Keratinocyte (primary cell): Measurements from ENCODE around the gene DPAGT1. TPM values are rescaled to one million over a fixed set of nuclear protein-coding genes. Genes with fewer than 3 reads are reported as not detected.
A peak's percentile ranks its signal among the peaks of the same experiment; 100 is the strongest.

Source experiments
- DNase-seq: peaks from one replicate; pipeline ENCODE4 v3.0.0-alpha.2; 2011; ENCODE audit warnings: low read depth, missing footprints, low spot score
- FAIRE-seq: peaks from 2 replicates; lab custom pipeline; 2011; peaks lifted over from hg19 to GRCh38; lab: Jason Lieb, UNC
- H2AFZ ChIP-seq: 2 replicates; pipeline ENCODE4 v1.6.0; 2012; ENCODE audit warnings: low read length, control low read depth, inconsistent platforms; ENCODE audit not compliant: control insufficient read depth
- H3K27ac ChIP-seq: 2 replicates; pipeline ENCODE4 v1.5.1; 2011; ENCODE audit warnings: low read length; ENCODE audit not compliant: control insufficient read depth, insufficient read depth
- H3K27me3 ChIP-seq: 3 replicates; pipeline ENCODE4 v1.6.0; 2011; ENCODE audit warnings: low read length; ENCODE audit not compliant: control insufficient read depth, insufficient read depth; ENCODE audit errors: extremely low read depth
- H3K36me3 ChIP-seq, 2 experiments: 2 replicates in 1 of 2; 3 replicates in 1 of 2; pipeline ENCODE4 v1.5.1; 2011; ENCODE audit warnings: low read length in 2 of 2, mild to moderate bottlenecking in 1 of 2; ENCODE audit not compliant: control insufficient read depth in 2 of 2, insufficient read depth in 2 of 2; ENCODE audit errors: extremely low read depth in 1 of 2
- H3K4me1 ChIP-seq: 3 replicates; pipeline ENCODE4 v1.5.1; 2011; ENCODE audit warnings: low read length; ENCODE audit not compliant: control insufficient read depth, insufficient read depth; ENCODE audit errors: extremely low read depth
- H3K4me2 ChIP-seq: 3 replicates; pipeline ENCODE4 v1.6.0; 2011; ENCODE audit warnings: low read depth, low read length; ENCODE audit not compliant: control insufficient read depth, insufficient read depth; ENCODE audit errors: extremely low read depth
- H3K4me3 ChIP-seq, 3 experiments: fragments of 200-600 bp in 1 of 3; sonication (generic) in 1 of 3; 2 replicates in 2 of 3; 3 replicates in 1 of 3; pipeline ENCODE4 v1.5.1; 2011 to 2016; ENCODE audit warnings: low read length in 3 of 3, mild to moderate bottlenecking in 3 of 3, control low read depth in 2 of 3, inconsistent platforms in 1 of 3, low read depth in 1 of 3, mixed read lengths in 1 of 3, mixed run types in 1 of 3, moderate library complexity in 1 of 3; ENCODE audit not compliant: control insufficient read depth in 2 of 3, insufficient read depth in 2 of 3; ENCODE audit errors: extremely low read depth in 1 of 3
- H3K79me2 ChIP-seq: 2 replicates; pipeline ENCODE4 v1.6.0; 2012; ENCODE audit warnings: low read length; ENCODE audit not compliant: control insufficient read depth, insufficient read depth
- H3K9ac ChIP-seq: 3 replicates; pipeline ENCODE4 v1.6.0; 2011; ENCODE audit warnings: low read length; ENCODE audit not compliant: control insufficient read depth, insufficient read depth; ENCODE audit errors: extremely low read depth
- H3K9me1 ChIP-seq: 3 replicates; pipeline ENCODE4 v1.6.0; 2011; ENCODE audit warnings: low read length; ENCODE audit not compliant: control insufficient read depth, insufficient read depth; ENCODE audit errors: extremely low read depth
- H3K9me3 ChIP-seq: 2 replicates; pipeline ENCODE4 v1.5.1; 2012; ENCODE audit warnings: low read depth, low read length; ENCODE audit not compliant: control insufficient read depth
- H4K20me1 ChIP-seq: 3 replicates; pipeline ENCODE4 v1.6.0; 2011; ENCODE audit warnings: low read length; ENCODE audit not compliant: control insufficient read depth, insufficient read depth; ENCODE audit errors: extremely low read depth
- EZH2 ChIP-seq: IDR thresholded peaks from one replicate; pipeline ENCODE4 v1.6.1; 2012; ENCODE audit warnings: inconsistent platforms, mild to moderate bottlenecking, low read length, moderate library complexity
- dilution Hi-C: fragments of 300-500 bp; cut with MboI; formaldehyde crosslinking; loops from one replicate; pipeline ENCODE4 v1.7.0; 2020; ENCODE audit warnings: low sequenced_read_pairs; ENCODE audit not compliant: extremely low pct_ligation_motif_present
- polyA plus RNA-seq, 5 experiments: library from polyadenylated mRNA; depleted of rRNA in 3 of 5; stranded (reverse) in 3 of 5; stranded (forward) in 1 of 5; unstranded in 1 of 5; fragments of >200 nt; gene quantifications; 1 replicate in 1 of 5; 2 replicates in 3 of 5; 3 replicates in 1 of 5; pipeline versions ENCODE4 v1.2.1 to v1.2.3, GENCODE V29; 2011 to 2012; ENCODE audit warnings: missing spikeins in 2 of 5, low read depth in 1 of 5, low replicate concordance in 1 of 5
- TF ChIP-seq, protein P1 (sequence below), 3 experiments: IDR thresholded peaks in 1 of 3; conservative IDR thresholded peaks in 1 of 3; optimal IDR thresholded peaks in 1 of 3; 2 replicates in 2 of 3; 3 replicates in 1 of 3; pipeline versions ENCODE3 to v1.5.1; 2011; ENCODE audit warnings: low read length in 3 of 3, mild to moderate bottlenecking in 3 of 3, moderate library complexity in 2 of 3, control low read depth in 1 of 3, inconsistent platforms in 1 of 3; ENCODE audit not compliant: insufficient read depth in 2 of 3; ENCODE audit errors: extremely low read depth in 1 of 3

The DPAGT1 gene
- polyA plus RNA-seq, 1 donor (not counting 4 experiments of a cell fraction or from before 2014, with no cell fraction given) = 59.7 TPM

DNA sequence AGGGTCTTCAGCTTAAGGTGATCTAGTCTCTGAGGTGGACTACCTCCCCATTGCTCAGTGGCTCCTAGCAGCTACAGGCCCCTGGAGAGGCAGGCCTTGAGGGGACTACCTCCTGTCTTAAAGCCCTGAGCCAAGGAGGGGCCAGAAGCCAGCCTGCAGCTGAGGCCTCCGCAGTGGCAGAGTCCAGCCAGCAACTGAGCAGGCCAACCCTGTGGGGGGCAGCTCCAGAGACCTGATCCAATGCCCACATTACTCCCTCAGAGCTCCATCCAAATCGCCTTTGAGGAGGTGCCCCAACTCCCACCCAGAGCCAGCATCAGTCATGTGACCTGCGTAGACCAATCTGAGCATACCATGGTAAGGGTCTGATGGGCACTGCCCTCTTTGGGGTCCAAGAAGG is 8.2 kb upstream of the DPAGT1 start:
- Histone ChIP-seq H3K4me1 (peaks cover 23% of the 10 kb centered on the region), H3K4me3 (no peak overlapping the region), H4K20me1 (no peaks in the 10 kb centered on the region), H3K27ac (no peak overlapping the region), H3K36me3 (peaks cover 7 to 15% of the 10 kb centered on the region in 2 experiments), H3K9me3 (no peaks in the 10 kb centered on the region), H3K27me3 (no peaks in the 10 kb centered on the region), H3K79me2 (peaks cover 10% of the 10 kb centered on the region), H3K9me1 (peaks cover 8% of the 10 kb centered on the region), H3K9ac (no peak overlapping the region), H3K4me2 (no peak overlapping the region), H2AFZ (no peak overlapping the region)
- DNase-seq (no peak), FAIRE-seq (no peak)
- dilution Hi-C loops = no loop called here
- TF ChIP-seq, protein P1, sequence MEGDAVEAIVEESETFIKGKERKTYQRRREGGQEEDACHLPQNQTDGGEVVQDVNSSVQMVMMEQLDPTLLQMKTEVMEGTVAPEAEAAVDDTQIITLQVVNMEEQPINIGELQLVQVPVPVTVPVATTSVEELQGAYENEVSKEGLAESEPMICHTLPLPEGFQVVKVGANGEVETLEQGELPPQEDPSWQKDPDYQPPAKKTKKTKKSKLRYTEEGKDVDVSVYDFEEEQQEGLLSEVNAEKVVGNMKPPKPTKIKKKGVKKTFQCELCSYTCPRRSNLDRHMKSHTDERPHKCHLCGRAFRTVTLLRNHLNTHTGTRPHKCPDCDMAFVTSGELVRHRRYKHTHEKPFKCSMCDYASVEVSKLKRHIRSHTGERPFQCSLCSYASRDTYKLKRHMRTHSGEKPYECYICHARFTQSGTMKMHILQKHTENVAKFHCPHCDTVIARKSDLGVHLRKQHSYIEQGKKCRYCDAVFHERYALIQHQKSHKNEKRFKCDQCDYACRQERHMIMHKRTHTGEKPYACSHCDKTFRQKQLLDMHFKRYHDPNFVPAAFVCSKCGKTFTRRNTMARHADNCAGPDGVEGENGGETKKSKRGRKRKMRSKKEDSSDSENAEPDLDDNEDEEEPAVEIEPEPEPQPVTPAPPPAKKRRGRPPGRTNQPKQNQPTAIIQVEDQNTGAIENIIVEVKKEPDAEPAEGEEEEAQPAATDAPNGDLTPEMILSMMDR (optimal IDR thresholded peaks at IDR 0.05 in 1 of 3, IDR thresholded peaks at IDR 0.05 in 1 of 3, conservative IDR thresholded peaks at IDR 0.05 in 1 of 3; ENCODE audit: extremely low read depth in 1 of 3, insufficient read depth in 2 of 3, low read length in 3 of 3) = no peak
- TF ChIP-seq EZH2 = no peak

DNA sequence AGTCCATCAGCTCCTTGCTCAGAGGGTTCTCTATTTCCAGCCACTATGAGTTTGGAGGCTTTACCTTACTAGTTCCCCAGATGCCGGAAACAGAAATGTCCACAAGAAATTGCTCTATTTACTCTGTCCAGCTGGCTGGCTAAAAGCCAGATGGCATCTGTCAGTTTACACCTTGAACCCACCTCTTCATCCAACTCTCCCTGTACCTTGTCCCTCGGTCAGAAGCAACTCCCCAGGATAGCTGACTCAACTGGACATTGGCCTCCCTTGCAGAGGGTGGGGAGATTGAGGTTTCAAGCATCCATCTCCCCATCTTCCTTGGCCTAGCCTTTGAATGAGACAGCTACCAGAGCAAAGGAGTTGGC is 7.2 kb upstream of the DPAGT1 start:
- no peak overlapping the region for H3K4me3 ChIP-seq
- peaks cover 7 to 11% of the 10 kb centered on the region in 2 experiments for H3K36me3 ChIP-seq
- H3K9ac ChIP-seq = no peak overlapping the region
- no peak overlapping the region for H3K27ac ChIP-seq
- TF ChIP-seq, protein P1 (optimal IDR thresholded peaks at IDR 0.05 in 1 of 3, IDR thresholded peaks at IDR 0.05 in 1 of 3, conservative IDR thresholded peaks at IDR 0.05 in 1 of 3; ENCODE audit: extremely low read depth in 1 of 3, insufficient read depth in 2 of 3, low read length in 3 of 3) = no peak
- no peak for TF ChIP-seq EZH2
- H4K20me1 ChIP-seq = no peaks in the 10 kb centered on the region
- peak overlapping the region; percentile 95 for H3K4me2 ChIP-seq
- peaks cover 23% of the 10 kb centered on the region for H3K4me1 ChIP-seq
- dilution Hi-C loops = no loop called here
- H3K27me3 ChIP-seq = no peaks in the 10 kb centered on the region
- H3K9me3 ChIP-seq = no peaks in the 10 kb centered on the region
- no peak overlapping the region for H2AFZ ChIP-seq
- peaks cover 10% of the 10 kb centered on the region for H3K79me2 ChIP-seq
- FAIRE-seq (no peak), DNase-seq (no peak)
- peaks cover 8% of the 10 kb centered on the region for H3K9me1 ChIP-seq
